Measurements from ENCODE around the gene SCRN3. TPM values are rescaled to one million over a fixed set of nuclear protein-coding genes. Genes with fewer than 3 reads are reported as not detected.

SCRN3 gene
- polyA plus RNA-seq, 1 of the 3 experiments (the other 2 are of a cell fraction): 14.7 TPM

GRCh38 chr2:174461221-174461620 is 65.7 kb downstream of the SCRN3 start:
- ChIA-PET POLR2A (no interaction called here), CTCF (interaction anchor here (0.8 to 6.0 kb wide), 18 partner anchors 11 to 814 kb away, joined by 3 to 107 read pairs (median 10); no protein-coding TSS in a partner anchor)
- Histone ChIP-seq H3K79me2 (ENCODE audit: insufficient read depth) (no peaks in the 10 kb centered on the region), H3K27me3 (ENCODE audit: insufficient read depth) (no peaks in the 10 kb centered on the region), H3K4me2 (no peak overlapping the region), H3F3A (replicated peaks; ENCODE audit: insufficient read depth) (no peaks in the 10 kb centered on the region), H3K27ac (ENCODE audit: low read depth in 2 of 2, low read length in 1 of 2) (no peak overlapping the region), H3K4me1 (ENCODE audit: control insufficient read depth in 1 of 2, insufficient read depth in 2 of 2, low read depth in 1 of 2, low read length in 1 of 2) (no peaks in the 10 kb centered on the region), H2AFZ (ENCODE audit: low read depth) (no peak overlapping the region), H4K20me1 (ENCODE audit: insufficient read depth) (no peaks in the 10 kb centered on the region), H3K36me3 (replicated peaks in 1 of 2; ENCODE audit: control insufficient read depth in 1 of 2, insufficient read depth in 2 of 2, low read length in 1 of 2) (no peaks in the 10 kb centered on the region), H3K9me2 (no peaks in the 10 kb centered on the region), H3K9ac (no peak overlapping the region), H3K4me3 (ENCODE audit: low read depth in 2 of 2, low read length in 1 of 2) (no peak overlapping the region), H3K9me3 (no peaks in the 10 kb centered on the region)
- no peak for DNase-seq
- WGBS (ENCODE audit: low lambda C conversion rate): 68% methylated on average over 1 of the region's 1 CpG
- no peak for TF ChIP-seq MAX (IDR thresholded peaks at IDR 0.05; ENCODE audit: low read depth)
- TF ChIP-seq RCOR1 (IDR thresholded peaks at IDR 0.05; ENCODE audit: low read length): no peak
- TF ChIP-seq GABPA (IDR thresholded peaks at IDR 0.05; ENCODE audit: low read depth): no peak
- TF ChIP-seq SIN3A (IDR thresholded peaks at IDR 0.05; ENCODE audit: borderline replicate concordance, low read depth, low read length): no peak
- no peak for TF ChIP-seq TAF1 (IDR thresholded peaks at IDR 0.05; ENCODE audit: borderline replicate concordance, low read depth, low read length)
- no peak for TF ChIP-seq REST (IDR thresholded peaks at IDR 0.05; ENCODE audit: low read depth, low read length)
- no peak for TF ChIP-seq RAD21 (IDR thresholded peaks at IDR 0.05; ENCODE audit: low read length)
- TF ChIP-seq EZH2phosphoT487 (IDR thresholded peaks at IDR 0.05; ENCODE audit: borderline replicate concordance, low read depth): no peak
- no peak for TF ChIP-seq MXI1 (IDR thresholded peaks at IDR 0.05; ENCODE audit: low read depth, low read length)
- TF ChIP-seq RXRA (IDR thresholded peaks at IDR 0.05; ENCODE audit: borderline replicate concordance, low read depth): no peak
- no peak for TF ChIP-seq JUND (IDR thresholded peaks at IDR 0.05)

GRCh38 chr2:174465327-174465726 is 69.8 kb downstream of the SCRN3 start:
- Histone ChIP-seq H3K4me1 (ENCODE audit: control insufficient read depth in 1 of 2, insufficient read depth in 2 of 2, low read depth in 1 of 2, low read length in 1 of 2) (peaks cover 0 to 2% of the 10 kb centered on the region in 2 experiments; a peak in 2 of 4 replicates), H3K9ac (no peak overlapping the region), H3K27me3 (ENCODE audit: insufficient read depth) (no peaks in the 10 kb centered on the region), H3F3A (replicated peaks; ENCODE audit: insufficient read depth) (no peaks in the 10 kb centered on the region), H3K27ac (ENCODE audit: low read depth in 2 of 2, low read length in 1 of 2) (no peak overlapping the region), H3K9me2 (no peaks in the 10 kb centered on the region), H3K79me2 (ENCODE audit: insufficient read depth) (no peaks in the 10 kb centered on the region), H2AFZ (ENCODE audit: low read depth) (no peak overlapping the region), H3K4me3 (ENCODE audit: low read depth in 2 of 2, low read length in 1 of 2) (no peak overlapping the region), H3K9me3 (no peaks in the 10 kb centered on the region), H3K36me3 (replicated peaks in 1 of 2; ENCODE audit: control insufficient read depth in 1 of 2, insufficient read depth in 2 of 2, low read length in 1 of 2) (no peaks in the 10 kb centered on the region), H4K20me1 (ENCODE audit: insufficient read depth) (no peaks in the 10 kb centered on the region), H3K4me2 (no peak overlapping the region)
- ChIA-PET CTCF (interaction anchor here (0.7 to 2.2 kb wide), 6 partner anchors 20 to 232 kb away, joined by 3 to 12 read pairs (median 3); no protein-coding TSS in a partner anchor), POLR2A (no interaction called here)
- no peak for DNase-seq
- WGBS (ENCODE audit: low lambda C conversion rate): 91% methylated on average over 4 of the region's 4 CpGs
- no peak for TF ChIP-seq GATA2 (CRISPR knock-in tag; IDR thresholded peaks at IDR 0.05)
- TF ChIP-seq USF1 (IDR thresholded peaks at IDR 0.05; ENCODE audit: borderline replicate concordance, low read depth): no peak
- TF ChIP-seq EP300 (IDR thresholded peaks at IDR 0.05; ENCODE audit: borderline replicate concordance in 1 of 2, low read depth in 1 of 2, low read length in 1 of 2): no peak
- no peak for TF ChIP-seq NRF1 (IDR thresholded peaks at IDR 0.05; ENCODE audit: low read depth, low read length)
- TF ChIP-seq RCOR1 (IDR thresholded peaks at IDR 0.05; ENCODE audit: low read length): no peak
- no peak for TF ChIP-seq CTCF (IDR thresholded peaks at IDR 0.05)
- TF ChIP-seq REST (IDR thresholded peaks at IDR 0.05; ENCODE audit: low read depth, low read length): no peak

All from SK-N-SH (cell line).